Measurements from ENCODE around the gene GOSR2. TPM values are rescaled to one million over a fixed set of nuclear protein-coding genes. Genes with fewer than 3 reads are reported as not detected.
A peak's percentile ranks its signal among the peaks of the same experiment; 100 is the strongest.
"Not testable (repeated sequence)": the region's sequence is repeated elsewhere in the genome, so short reads cannot be mapped to it uniquely, and the experiment has no call there.

The GOSR2 gene
- total RNA-seq, 1 donor from 2014 or later, result 90.9 TPM

GRCh38 chr17:46911311-46911710 lies 11.6 kb upstream of the GOSR2 start:
- DNase-seq (ENCODE audit: low spot score in 2 of 2, unreplicated experiment in 2 of 2), result no peak
- Mint-ChIP-seq H3K4me3 (no peak overlapping the region), H3K36me3 (no peaks in the 10 kb centered on the region), H3K9me3 (no peaks in the 10 kb centered on the region), H3K27ac (no peak overlapping the region), H3K4me1 (peaks cover 5% of the 10 kb centered on the region), H3K27me3 (ENCODE audit: low read depth) (no peaks in the 10 kb centered on the region)
- no peak for TF ChIP-seq CTCF (IDR thresholded peaks at IDR 0.05; ENCODE audit: unreplicated experiment)

GRCh38 chr17:46915596-46915995 lies 7.4 kb upstream of the GOSR2 start:
- H3K27me3 Mint-ChIP-seq (ENCODE audit: low read depth), result no peaks in the 10 kb centered on the region
- H3K36me3 Mint-ChIP-seq, result peaks cover 3% of the 10 kb centered on the region
- H3K4me3 Mint-ChIP-seq, result no peak overlapping the region
- no peak for TF ChIP-seq CTCF (IDR thresholded peaks at IDR 0.05; ENCODE audit: unreplicated experiment)
- H3K4me1 Mint-ChIP-seq, result no peaks in the 10 kb centered on the region
- DNase-seq (ENCODE audit: low spot score in 2 of 2, unreplicated experiment in 2 of 2), result no peak
- peaks cover 7% of the 10 kb centered on the region for H3K9me3 Mint-ChIP-seq
- no peak overlapping the region for H3K27ac Mint-ChIP-seq

GRCh38 chr17:46916211-46916610 lies 6.7 kb upstream of the GOSR2 start:
- no peaks in the 10 kb centered on the region for H3K27me3 Mint-ChIP-seq (ENCODE audit: low read depth)
- no peak overlapping the region for H3K27ac Mint-ChIP-seq
- H3K4me3 Mint-ChIP-seq, result no peak overlapping the region
- H3K4me1 Mint-ChIP-seq, result no peaks in the 10 kb centered on the region
- TF ChIP-seq CTCF (IDR thresholded peaks at IDR 0.05; ENCODE audit: unreplicated experiment), result no peak
- H3K36me3 Mint-ChIP-seq, result peaks cover 3% of the 10 kb centered on the region
- no peak for DNase-seq (ENCODE audit: low spot score in 2 of 2, unreplicated experiment in 2 of 2)
- peaks cover 7% of the 10 kb centered on the region for H3K9me3 Mint-ChIP-seq

GRCh38 chr17:46916623-46917022 lies 6.3 kb upstream of the GOSR2 start:
- TF ChIP-seq CTCF (IDR thresholded peaks at IDR 0.05; ENCODE audit: unreplicated experiment), result no peak
- H3K4me3 Mint-ChIP-seq, result no peak overlapping the region
- H3K4me1 Mint-ChIP-seq, result no peaks in the 10 kb centered on the region
- DNase-seq (ENCODE audit: low spot score in 2 of 2, unreplicated experiment in 2 of 2), result no peak
- H3K27me3 Mint-ChIP-seq (ENCODE audit: low read depth), result no peaks in the 10 kb centered on the region
- no peak overlapping the region for H3K27ac Mint-ChIP-seq
- H3K9me3 Mint-ChIP-seq, result peaks cover 7% of the 10 kb centered on the region
- H3K36me3 Mint-ChIP-seq, result peaks cover 3% of the 10 kb centered on the region

- no peak for TF ChIP-seq CTCF (IDR thresholded peaks at IDR 0.05; ENCODE audit: unreplicated experiment)
- Mint-ChIP-seq H3K36me3 (peaks cover 3% of the 10 kb centered on the region), H3K4me1 (no peaks in the 10 kb centered on the region), H3K27me3 (ENCODE audit: low read depth) (no peaks in the 10 kb centered on the region), H3K9me3 (peaks cover 7% of the 10 kb centered on the region), H3K27ac (no peak overlapping the region), H3K4me3 (no peak overlapping the region)
- DNase-seq (ENCODE audit: low spot score in 2 of 2, unreplicated experiment in 2 of 2), result no peak
Measured at GRCh38 chr17:46917041-46917440, 5.9 kb upstream of the GOSR2 start.

GRCh38 chr17:46917516-46917915 lies 5.4 kb upstream of the GOSR2 start:
- Mint-ChIP-seq H3K4me3 (no peak overlapping the region), H3K4me1 (no peaks in the 10 kb centered on the region), H3K27me3 (ENCODE audit: low read depth) (no peaks in the 10 kb centered on the region), H3K9me3 (peaks cover 7% of the 10 kb centered on the region), H3K27ac (no peak overlapping the region), H3K36me3 (peaks cover 3% of the 10 kb centered on the region)
- no peak for TF ChIP-seq CTCF (IDR thresholded peaks at IDR 0.05; ENCODE audit: unreplicated experiment)
- DNase-seq (ENCODE audit: low spot score in 2 of 2, unreplicated experiment in 2 of 2), result no peak

- DNase-seq (ENCODE audit: low spot score in 2 of 2, unreplicated experiment in 2 of 2); H3K9me3 Mint-ChIP-seq; H3K27me3 Mint-ChIP-seq (ENCODE audit: low read depth); H3K36me3 Mint-ChIP-seq: not testable (repeated sequence)
- peak overlapping the region; percentile 44 for H3K27ac Mint-ChIP-seq
- peaks cover 23% of the 10 kb centered on the region for H3K4me1 Mint-ChIP-seq
- peak overlapping the region; percentile 58 for H3K4me3 Mint-ChIP-seq
Measured at GRCh38 chr17:46921962-46922361, 998 bp upstream of the GOSR2 start.

All from mesothelial cell of epicardium (in vitro differentiated cells).